SIG-M5 (cell line): Measurements from ENCODE around the gene PSAT1.
"Not testable (repeated sequence)": the region's sequence is repeated elsewhere in the genome, so short reads cannot be mapped to it uniquely, and the experiment has no call there.

Experiments
- DNase-seq: peaks from one replicate; lab custom pipeline; 2025; lab: John Stamatoyannopoulos, UW

The PSAT1 gene

GRCh38 chr9:78296893-78297671 is at the start of gene PSAT1:
TSS of gene PSAT1 (plus strand) at chr9:78297125. CDS start at chr9:78297211, 86 bp downstream.
- peak; percentile 85 for DNase-seq

GRCh38 chr9:78248635-78249034 is 48.3 kb upstream of the PSAT1 start:
- DNase-seq = no peak

- no peak for DNase-seq
Measured at GRCh38 chr9:78249542-78249941, 47.4 kb upstream of the PSAT1 start.

GRCh38 chr9:78252616-78253015 is 44.3 kb upstream of the PSAT1 start:
- no peak for DNase-seq

- no peak for DNase-seq
Measured at GRCh38 chr9:78253285-78253684, 43.6 kb upstream of the PSAT1 start.

- DNase-seq = no peak
Measured at GRCh38 chr9:78261403-78262001, 35.4 kb upstream of the PSAT1 start.

- DNase-seq = no peak
Measured at GRCh38 chr9:78262655-78263054, 34.3 kb upstream of the PSAT1 start.

- no peak for DNase-seq
Measured at GRCh38 chr9:78267889-78268288, 29.0 kb upstream of the PSAT1 start.

GRCh38 chr9:78269784-78270183 is 27.1 kb upstream of the PSAT1 start:
- no peak for DNase-seq

- DNase-seq = no peak
Measured at GRCh38 chr9:78272307-78272706, 24.6 kb upstream of the PSAT1 start.

GRCh38 chr9:78273761-78274160 is 23.2 kb upstream of the PSAT1 start:
- DNase-seq = no peak

- peak; percentile 45 for DNase-seq
Measured at GRCh38 chr9:78278177-78278777, 18.6 kb upstream of the PSAT1 start.

GRCh38 chr9:78278801-78279200 is 18.1 kb upstream of the PSAT1 start:
- no peak for DNase-seq

- DNase-seq = no peak
Measured at GRCh38 chr9:78280982-78281668, 15.8 kb upstream of the PSAT1 start.

- not testable (repeated sequence) for DNase-seq
Measured at GRCh38 chr9:78284181-78284580, 12.7 kb upstream of the PSAT1 start.

GRCh38 chr9:78286125-78286524 is 10.8 kb upstream of the PSAT1 start:
- DNase-seq = no peak

GRCh38 chr9:78286946-78287388 is 10.0 kb upstream of the PSAT1 start:
- no peak for DNase-seq

GRCh38 chr9:78288214-78288892 is 8.6 kb upstream of the PSAT1 start:
- no peak for DNase-seq

GRCh38 chr9:78289474-78289873 is 7.5 kb upstream of the PSAT1 start:
- DNase-seq = no peak

- no peak for DNase-seq
Measured at GRCh38 chr9:78291240-78291925, 5.5 kb upstream of the PSAT1 start.

- no peak for DNase-seq
Measured at GRCh38 chr9:78292026-78292425, 4.9 kb upstream of the PSAT1 start.
